Ishikawa (cell line): ENCODE measurements around the gene BABAM2.

ENCODE experiments used
- CEBPB ChIP-seq: IDR thresholded peaks from 2 replicates; pipeline ENCODE4 v1.6.1; 2012
- CREB1 ChIP-seq: IDR thresholded peaks from 2 replicates; pipeline ENCODE4 v1.6.1; 2012; ENCODE audit warnings: low read depth
- EGR1 ChIP-seq: IDR thresholded peaks from 2 replicates; pipeline ENCODE4 v1.6.1; 2012
- EP300 ChIP-seq: IDR thresholded peaks from 2 replicates; pipeline ENCODE4 v1.6.1; 2012; ENCODE audit warnings: borderline replicate concordance
- FOXM1 ChIP-seq: IDR thresholded peaks from 2 replicates; pipeline ENCODE4 v1.6.1; 2012; ENCODE audit warnings: low read depth, borderline replicate concordance
- NFIC ChIP-seq: IDR thresholded peaks from 2 replicates; pipeline ENCODE4 v1.6.1; 2012
- RAD21 ChIP-seq: IDR thresholded peaks from 2 replicates; pipeline ENCODE4 v1.6.1; 2012; ENCODE audit warnings: low read depth
- TAF1 ChIP-seq: IDR thresholded peaks from 2 replicates; pipeline ENCODE4 v1.6.1; 2012; ENCODE audit warnings: low read depth, mild to moderate bottlenecking
- TCF12 ChIP-seq: IDR thresholded peaks from 2 replicates; pipeline ENCODE4 v1.6.1; 2012; ENCODE audit warnings: low read depth
- TEAD4 ChIP-seq: IDR thresholded peaks from 2 replicates; pipeline ENCODE4 v1.6.1; 2012
- YY1 ChIP-seq: IDR thresholded peaks from 2 replicates; pipeline ENCODE4 v1.6.1; 2012; ENCODE audit warnings: low read depth
- ZBTB7A ChIP-seq: IDR thresholded peaks from 2 replicates; pipeline ENCODE4 v1.6.1; 2012; ENCODE audit warnings: low read depth
- TF ChIP-seq, protein P1 (sequence below): IDR thresholded peaks from 2 replicates; pipeline ENCODE4 v1.6.1; 2012
- TF ChIP-seq, protein P2 (sequence below): IDR thresholded peaks from 2 replicates; pipeline ENCODE4 v1.6.1; 2012
- TF ChIP-seq, protein P3 (sequence below): IDR thresholded peaks from 2 replicates; pipeline ENCODE4 v1.6.1; 2012; ENCODE audit warnings: low read depth, mild to moderate bottlenecking

The BABAM2 gene

DNA sequence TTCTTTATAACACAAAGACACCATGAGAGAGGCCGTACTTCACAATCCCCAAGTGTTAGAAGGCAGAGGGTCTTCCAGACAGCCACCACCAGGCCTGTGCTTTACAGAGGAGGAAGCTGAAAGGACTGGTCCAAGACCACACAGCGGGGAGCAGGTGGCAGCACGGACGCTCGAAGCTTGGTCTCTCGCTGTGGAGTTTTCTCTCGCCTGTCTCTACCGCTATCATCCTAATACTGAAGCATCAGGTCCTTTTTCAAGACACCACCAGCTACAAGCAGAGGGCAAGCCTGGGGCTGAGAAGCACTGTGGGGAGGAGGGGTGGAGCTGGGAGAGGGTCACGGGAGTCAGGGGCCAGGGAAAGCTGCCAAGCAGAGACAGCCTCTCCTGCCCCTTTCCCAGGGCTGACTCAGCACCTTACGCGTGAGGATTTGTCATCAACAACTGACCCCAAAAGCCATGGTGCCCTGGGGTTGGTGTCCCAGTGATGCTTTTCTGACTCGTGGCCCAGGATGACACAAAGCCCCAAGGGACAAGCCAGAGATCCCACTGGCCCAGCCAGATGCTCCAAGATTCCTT lies 470.3 kb downstream of the BABAM2 start:
- TF ChIP-seq EGR1 (no peak), ZBTB7A (no peak), TEAD4 (no peak), CEBPB (no peak), TAF1 (no peak), YY1 (no peak), FOXM1 (no peak), TCF12 (no peak), CREB1 (no peak)
- TF ChIP-seq, protein P1, sequence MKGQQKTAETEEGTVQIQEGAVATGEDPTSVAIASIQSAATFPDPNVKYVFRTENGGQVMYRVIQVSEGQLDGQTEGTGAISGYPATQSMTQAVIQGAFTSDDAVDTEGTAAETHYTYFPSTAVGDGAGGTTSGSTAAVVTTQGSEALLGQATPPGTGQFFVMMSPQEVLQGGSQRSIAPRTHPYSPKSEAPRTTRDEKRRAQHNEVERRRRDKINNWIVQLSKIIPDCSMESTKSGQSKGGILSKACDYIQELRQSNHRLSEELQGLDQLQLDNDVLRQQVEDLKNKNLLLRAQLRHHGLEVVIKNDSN: no peak
- TF ChIP-seq, protein P2, sequence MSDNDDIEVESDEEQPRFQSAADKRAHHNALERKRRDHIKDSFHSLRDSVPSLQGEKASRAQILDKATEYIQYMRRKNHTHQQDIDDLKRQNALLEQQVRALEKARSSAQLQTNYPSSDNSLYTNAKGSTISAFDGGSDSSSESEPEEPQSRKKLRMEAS: no peak

DNA sequence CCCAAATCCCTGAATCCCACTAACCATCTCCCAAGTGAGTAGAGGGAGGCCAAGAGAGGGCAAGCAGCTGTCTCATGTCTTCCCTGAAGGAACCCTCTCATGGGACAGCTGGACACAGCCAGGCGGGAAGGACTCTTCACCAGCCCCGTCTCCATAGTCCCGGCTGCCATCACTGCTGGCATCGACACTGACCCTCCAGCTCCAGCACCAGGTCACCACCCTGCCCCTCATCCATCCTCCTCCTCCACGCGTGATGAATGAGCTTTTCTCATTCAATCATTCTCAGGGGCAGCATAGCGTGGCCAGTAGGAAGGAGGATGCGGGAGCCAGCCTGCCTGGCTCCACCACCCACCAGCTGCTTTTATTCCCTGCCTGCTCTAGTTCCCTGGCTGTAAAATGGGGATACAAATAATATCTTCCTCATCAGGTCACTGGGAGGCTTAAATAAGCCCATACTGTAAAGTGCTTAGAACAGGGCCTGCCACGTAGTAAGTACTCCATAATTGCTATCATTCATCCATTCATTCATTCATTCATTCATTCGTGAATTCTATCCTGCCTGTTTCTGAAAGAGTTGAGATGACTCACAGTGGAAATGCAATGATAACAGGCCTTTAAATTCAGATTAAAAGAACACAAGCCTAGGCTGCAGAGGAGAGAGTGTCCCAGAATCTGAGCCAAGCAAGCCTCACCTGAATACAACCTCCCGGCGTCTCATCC lies 471.6 kb downstream of the BABAM2 start:
- TF ChIP-seq EP300 (no peak), RAD21 (no peak), CREB1 (no peak), EGR1 (no peak), FOXM1 (no peak), ZBTB7A (no peak), YY1 (no peak), NFIC (no peak), TAF1 (no peak), TEAD4 (no peak), TCF12 (no peak), CEBPB (no peak)
- TF ChIP-seq, protein P1: no peak
- TF ChIP-seq, protein P2: no peak
- TF ChIP-seq, protein P3, sequence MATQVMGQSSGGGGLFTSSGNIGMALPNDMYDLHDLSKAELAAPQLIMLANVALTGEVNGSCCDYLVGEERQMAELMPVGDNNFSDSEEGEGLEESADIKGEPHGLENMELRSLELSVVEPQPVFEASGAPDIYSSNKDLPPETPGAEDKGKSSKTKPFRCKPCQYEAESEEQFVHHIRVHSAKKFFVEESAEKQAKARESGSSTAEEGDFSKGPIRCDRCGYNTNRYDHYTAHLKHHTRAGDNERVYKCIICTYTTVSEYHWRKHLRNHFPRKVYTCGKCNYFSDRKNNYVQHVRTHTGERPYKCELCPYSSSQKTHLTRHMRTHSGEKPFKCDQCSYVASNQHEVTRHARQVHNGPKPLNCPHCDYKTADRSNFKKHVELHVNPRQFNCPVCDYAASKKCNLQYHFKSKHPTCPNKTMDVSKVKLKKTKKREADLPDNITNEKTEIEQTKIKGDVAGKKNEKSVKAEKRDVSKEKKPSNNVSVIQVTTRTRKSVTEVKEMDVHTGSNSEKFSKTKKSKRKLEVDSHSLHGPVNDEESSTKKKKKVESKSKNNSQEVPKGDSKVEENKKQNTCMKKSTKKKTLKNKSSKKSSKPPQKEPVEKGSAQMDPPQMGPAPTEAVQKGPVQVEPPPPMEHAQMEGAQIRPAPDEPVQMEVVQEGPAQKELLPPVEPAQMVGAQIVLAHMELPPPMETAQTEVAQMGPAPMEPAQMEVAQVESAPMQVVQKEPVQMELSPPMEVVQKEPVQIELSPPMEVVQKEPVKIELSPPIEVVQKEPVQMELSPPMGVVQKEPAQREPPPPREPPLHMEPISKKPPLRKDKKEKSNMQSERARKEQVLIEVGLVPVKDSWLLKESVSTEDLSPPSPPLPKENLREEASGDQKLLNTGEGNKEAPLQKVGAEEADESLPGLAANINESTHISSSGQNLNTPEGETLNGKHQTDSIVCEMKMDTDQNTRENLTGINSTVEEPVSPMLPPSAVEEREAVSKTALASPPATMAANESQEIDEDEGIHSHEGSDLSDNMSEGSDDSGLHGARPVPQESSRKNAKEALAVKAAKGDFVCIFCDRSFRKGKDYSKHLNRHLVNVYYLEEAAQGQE: no peak

DNA sequence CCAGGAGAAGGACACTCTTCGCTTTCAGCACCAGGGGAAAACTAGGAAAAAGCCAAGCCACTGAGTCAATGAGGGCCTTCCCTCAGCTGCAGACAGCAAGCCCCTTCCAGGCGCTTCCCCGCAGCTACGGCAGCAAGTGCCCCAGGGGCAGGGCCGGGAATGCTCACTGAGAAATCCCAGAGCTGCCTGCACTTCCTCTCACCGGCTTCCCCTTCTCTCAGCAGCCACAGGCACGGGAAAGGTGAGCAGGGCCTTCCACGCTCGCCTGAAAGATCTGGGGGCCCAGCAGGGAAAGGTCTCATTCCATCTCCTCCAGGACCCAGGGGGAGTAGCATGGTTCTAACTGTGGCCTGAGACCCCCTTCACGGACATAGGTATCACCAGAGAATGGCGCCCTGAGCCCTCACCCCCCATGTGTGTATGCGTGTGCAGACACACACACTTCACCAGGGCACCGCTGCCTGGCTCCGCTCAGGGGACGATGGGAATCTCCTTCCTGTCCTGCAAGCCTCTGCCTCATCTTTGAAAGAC lies 472.5 kb downstream of the BABAM2 start:
- TF ChIP-seq TEAD4: no peak
- no peak for TF ChIP-seq TCF12
- TF ChIP-seq EGR1: no peak
- no peak for TF ChIP-seq ZBTB7A
- TF ChIP-seq, protein P1: no peak
- TF ChIP-seq FOXM1: no peak
- TF ChIP-seq, protein P2: no peak
- no peak for TF ChIP-seq NFIC
- TF ChIP-seq CREB1: no peak
- TF ChIP-seq TAF1: no peak
- TF ChIP-seq, protein P3: no peak
- no peak for TF ChIP-seq RAD21
- TF ChIP-seq YY1: no peak
- no peak for TF ChIP-seq EP300
- no peak for TF ChIP-seq CEBPB

DNA sequence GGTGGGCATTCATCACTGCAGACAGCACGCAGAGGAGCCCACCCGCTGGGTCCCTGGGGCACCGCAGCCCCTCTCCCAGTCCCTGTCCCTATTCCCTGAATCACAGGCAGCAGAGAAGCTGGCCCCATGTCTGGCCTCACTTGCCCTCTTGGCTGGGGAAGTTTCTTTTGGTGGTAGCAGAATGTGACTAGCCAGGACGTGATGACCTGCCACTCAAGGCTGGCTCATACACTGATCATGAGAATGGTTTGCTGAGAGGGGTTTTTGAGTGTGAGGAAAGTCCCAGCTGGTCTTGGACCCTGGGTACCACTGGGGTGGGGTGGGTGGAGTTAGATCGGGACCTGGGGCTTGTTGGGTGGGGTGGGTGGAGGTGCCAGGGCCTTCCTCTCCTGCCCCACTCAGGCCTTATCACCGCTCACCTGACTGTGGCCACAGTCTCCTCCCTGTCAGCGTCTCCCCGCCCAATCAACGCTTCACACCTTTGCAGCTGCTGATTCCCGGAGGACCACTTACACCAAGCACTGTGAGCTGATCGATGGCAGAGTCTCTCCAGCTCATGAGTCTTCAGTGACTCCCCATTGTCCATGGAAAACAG lies 473.3 kb downstream of the BABAM2 start:
- TF ChIP-seq TCF12: no peak
- no peak for TF ChIP-seq TEAD4
- TF ChIP-seq EP300: no peak
- TF ChIP-seq, protein P2: no peak
- no peak for TF ChIP-seq ZBTB7A
- no peak for TF ChIP-seq CEBPB
- TF ChIP-seq FOXM1: no peak
- TF ChIP-seq YY1: no peak
- no peak for TF ChIP-seq RAD21
- TF ChIP-seq, protein P3: no peak
- no peak for TF ChIP-seq CREB1
- TF ChIP-seq NFIC: no peak
- no peak for TF ChIP-seq TAF1
- no peak for TF ChIP-seq EGR1
- TF ChIP-seq, protein P1: no peak
